BJ (cell line): Measurements from ENCODE around the gene MRS2. TPM values are rescaled to one million over a fixed set of nuclear protein-coding genes. Genes with fewer than 3 reads are reported as not detected.
A peak's percentile ranks its signal among the peaks of the same experiment; 100 is the strongest.
"Not testable (repeated sequence)": the region's sequence is repeated elsewhere in the genome, so short reads cannot be mapped to it uniquely, and the experiment has no call there.

Experiments used
- CTCF ChIA-PET: fragments of 350-600 bp; formaldehyde crosslinking; extraction: SDS; loops from one replicate; lab custom pipeline; 2021; ENCODE audit warnings: antibody characterized with exemption, inconsistent platforms; lab: Yijun Ruan, JAX
- POLR2A ChIA-PET: fragments of 300-600 bp; sonication (Branson Sonifier 250); formaldehyde crosslinking; extraction: SDS; loops from one replicate; lab custom pipeline; 2021; ENCODE audit warnings: antibody characterized with exemption; lab: Charles Lee
- DNase-seq: peaks from one replicate; pipeline ENCODE4 v3.0.0-alpha.2; 2011; ENCODE audit warnings: low read depth
- H3K27me3 ChIP-seq: 2 replicates; pipeline ENCODE4 v1.6.0; 2011; ENCODE audit warnings: low read length; ENCODE audit not compliant: control insufficient read depth, insufficient read depth
- H3K36me3 ChIP-seq: 2 replicates; pipeline ENCODE4 v1.5.1; 2011; ENCODE audit warnings: low read length; ENCODE audit not compliant: control insufficient read depth, insufficient read depth
- H3K4me3 ChIP-seq: 2 replicates; pipeline ENCODE4 v1.5.1; 2011; ENCODE audit warnings: low read depth, mild to moderate bottlenecking, control low read depth, low read length
- polyA plus RNA-seq: library from polyadenylated mRNA; depleted of rRNA; stranded (reverse); fragments of >200 nt; gene quantifications from 2 replicates; pipeline ENCODE4 v1.2.3, GENCODE V29; 2011
- TF ChIP-seq, protein P1 (sequence below): IDR thresholded peaks from 2 replicates; pipeline ENCODE4 v1.5.1; 2011; ENCODE audit warnings: low read depth, mild to moderate bottlenecking, control low read depth, inconsistent platforms, low read length, moderate library complexity; ENCODE audit not compliant: insufficient read depth

Gene MRS2
- polyA plus RNA-seq, 1 experiment = 6.5 TPM

- Histone ChIP-seq H3K36me3 (no peaks in the 10 kb centered on the region), H3K4me3 (no peak overlapping the region), H3K27me3 (no peaks in the 10 kb centered on the region)
- DNase-seq = peak; percentile 44
- ChIA-PET CTCF (interaction anchor here (1.6 to 2.0 kb wide), 2 partner anchors 30 to 112 kb away, joined by 3 to 5 read pairs; no protein-coding TSS in a partner anchor), POLR2A (no interaction called here)
- TF ChIP-seq, protein P1, sequence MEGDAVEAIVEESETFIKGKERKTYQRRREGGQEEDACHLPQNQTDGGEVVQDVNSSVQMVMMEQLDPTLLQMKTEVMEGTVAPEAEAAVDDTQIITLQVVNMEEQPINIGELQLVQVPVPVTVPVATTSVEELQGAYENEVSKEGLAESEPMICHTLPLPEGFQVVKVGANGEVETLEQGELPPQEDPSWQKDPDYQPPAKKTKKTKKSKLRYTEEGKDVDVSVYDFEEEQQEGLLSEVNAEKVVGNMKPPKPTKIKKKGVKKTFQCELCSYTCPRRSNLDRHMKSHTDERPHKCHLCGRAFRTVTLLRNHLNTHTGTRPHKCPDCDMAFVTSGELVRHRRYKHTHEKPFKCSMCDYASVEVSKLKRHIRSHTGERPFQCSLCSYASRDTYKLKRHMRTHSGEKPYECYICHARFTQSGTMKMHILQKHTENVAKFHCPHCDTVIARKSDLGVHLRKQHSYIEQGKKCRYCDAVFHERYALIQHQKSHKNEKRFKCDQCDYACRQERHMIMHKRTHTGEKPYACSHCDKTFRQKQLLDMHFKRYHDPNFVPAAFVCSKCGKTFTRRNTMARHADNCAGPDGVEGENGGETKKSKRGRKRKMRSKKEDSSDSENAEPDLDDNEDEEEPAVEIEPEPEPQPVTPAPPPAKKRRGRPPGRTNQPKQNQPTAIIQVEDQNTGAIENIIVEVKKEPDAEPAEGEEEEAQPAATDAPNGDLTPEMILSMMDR = no peak
Measured at GRCh38 chr6:24394780-24395437, 7.8 kb upstream of the MRS2 start.

DNA sequence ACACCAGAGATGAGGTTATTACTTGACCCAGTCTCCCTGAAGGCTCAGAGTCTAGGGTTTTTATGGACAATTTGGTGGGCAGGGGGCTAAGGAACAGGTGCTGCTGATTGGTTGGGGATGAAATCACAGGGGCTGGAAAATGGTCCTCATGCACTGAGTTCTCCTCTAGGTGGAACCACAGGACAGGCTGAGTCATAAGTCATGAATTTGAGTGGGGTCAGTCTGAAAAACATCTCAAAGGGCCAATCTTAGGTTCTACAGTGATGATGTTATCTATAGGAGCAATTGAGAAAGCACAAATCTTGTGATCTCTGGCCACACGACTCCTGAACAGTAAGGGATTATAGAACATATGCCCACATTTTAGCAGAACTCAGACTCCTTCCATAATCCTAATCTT, 5.9 kb upstream of the MRS2 start:
- DNase-seq = no peak
- TF ChIP-seq, protein P1 = no peak
- CTCF ChIA-PET = no interaction called here
- no peaks in the 10 kb centered on the region for H3K36me3 ChIP-seq
- H3K4me3 ChIP-seq = no peak overlapping the region
- POLR2A ChIA-PET = no interaction called here
- no peaks in the 10 kb centered on the region; the same call in 1 of the 2 replicates for H3K27me3 ChIP-seq

GRCh38 chr6:24397631-24398030, 5.1 kb upstream of the MRS2 start:
- TF ChIP-seq, protein P1 = no peak
- DNase-seq = no peak
- Histone ChIP-seq H3K27me3 (no peaks in the 10 kb centered on the region; the same call in 1 of the 2 replicates), H3K4me3 (no peak overlapping the region), H3K36me3 (no peaks in the 10 kb centered on the region)
- ChIA-PET CTCF (no interaction called here), POLR2A (no interaction called here)

GRCh38 chr6:24400045-24401039, 2.4 kb upstream of the MRS2 start:
- H3K4me3 ChIP-seq, H3K36me3 ChIP-seq, POLR2A ChIA-PET, DNase-seq, H3K27me3 ChIP-seq, CTCF ChIA-PET: not testable (repeated sequence)

GRCh38 chr6:24401458-24401857, 1.3 kb upstream of the MRS2 start:
- Histone ChIP-seq H3K4me3 (no peak overlapping the region), H3K27me3 (no peaks in the 10 kb centered on the region; the same call in 1 of the 2 replicates), H3K36me3 (peaks cover 2% of the 10 kb centered on the region; the same call in 1 of the 2 replicates)
- TF ChIP-seq, protein P1 = no peak
- POLR2A ChIA-PET = no interaction called here
- CTCF ChIA-PET = no interaction called here
- DNase-seq = no peak
